GM13976 (cell line): ENCODE data around the gene EYS.

Source experiments
- DNase-seq: peaks from one replicate; pipeline ENCODE4 v3.0.0; 2012; ENCODE audit warnings: low spot score
- in situ Hi-C: fragments of 300-500 bp; cut with MboI; formaldehyde crosslinking; loops from one replicate; pipeline ENCODE4 v1.12.0; 2022; ENCODE audit warnings: low sequenced_read_pairs, mixed read lengths, inconsistent platforms; ENCODE audit not compliant: unreplicated experiment
- TF ChIP-seq, protein P1 (sequence below): IDR thresholded peaks from 2 replicates; pipeline ENCODE4 v1.5.1; 2012; ENCODE audit warnings: borderline replicate concordance, mild to moderate bottlenecking; ENCODE audit not compliant: insufficient read depth; ENCODE audit errors: extremely low read depth, missing control alignments, control extremely low read depth

The EYS gene

DNA sequence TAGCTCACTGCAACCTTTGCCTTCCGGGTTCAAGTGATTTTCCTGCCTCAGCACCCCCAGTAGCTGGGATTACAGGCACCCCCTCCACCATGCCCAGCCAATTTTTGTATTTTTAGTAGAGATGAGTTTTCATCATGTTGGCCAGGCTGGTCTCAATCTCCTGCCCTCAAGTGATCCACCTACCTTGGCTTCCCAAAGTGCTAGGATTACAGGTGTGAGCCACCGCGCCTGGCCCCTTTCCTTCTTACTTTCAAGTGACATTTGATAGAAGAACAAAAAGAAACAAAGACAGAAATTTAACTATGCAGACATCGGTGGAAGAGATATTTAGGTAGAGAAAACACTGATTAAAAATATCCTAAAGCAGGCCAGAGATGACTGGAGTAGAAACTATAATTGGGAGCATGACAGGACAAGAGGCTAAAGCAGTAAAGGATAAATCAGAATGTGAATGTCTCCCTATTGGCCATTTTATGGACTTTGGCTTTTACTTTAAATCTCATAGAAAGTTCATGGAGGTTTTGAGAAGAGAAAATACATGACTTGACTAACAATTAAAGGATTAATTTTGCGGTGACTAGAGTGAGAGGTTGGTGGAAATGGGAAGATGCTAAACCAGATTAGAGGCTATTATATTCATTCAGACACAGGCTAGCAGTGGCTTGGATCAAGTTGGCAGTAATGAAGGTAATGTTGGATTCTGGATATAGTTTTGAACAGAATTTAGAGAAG lies 2.2 kb upstream of the EYS start:
- no peak for DNase-seq
- in situ Hi-C loops, result no loop called here
- TF ChIP-seq, protein P1, sequence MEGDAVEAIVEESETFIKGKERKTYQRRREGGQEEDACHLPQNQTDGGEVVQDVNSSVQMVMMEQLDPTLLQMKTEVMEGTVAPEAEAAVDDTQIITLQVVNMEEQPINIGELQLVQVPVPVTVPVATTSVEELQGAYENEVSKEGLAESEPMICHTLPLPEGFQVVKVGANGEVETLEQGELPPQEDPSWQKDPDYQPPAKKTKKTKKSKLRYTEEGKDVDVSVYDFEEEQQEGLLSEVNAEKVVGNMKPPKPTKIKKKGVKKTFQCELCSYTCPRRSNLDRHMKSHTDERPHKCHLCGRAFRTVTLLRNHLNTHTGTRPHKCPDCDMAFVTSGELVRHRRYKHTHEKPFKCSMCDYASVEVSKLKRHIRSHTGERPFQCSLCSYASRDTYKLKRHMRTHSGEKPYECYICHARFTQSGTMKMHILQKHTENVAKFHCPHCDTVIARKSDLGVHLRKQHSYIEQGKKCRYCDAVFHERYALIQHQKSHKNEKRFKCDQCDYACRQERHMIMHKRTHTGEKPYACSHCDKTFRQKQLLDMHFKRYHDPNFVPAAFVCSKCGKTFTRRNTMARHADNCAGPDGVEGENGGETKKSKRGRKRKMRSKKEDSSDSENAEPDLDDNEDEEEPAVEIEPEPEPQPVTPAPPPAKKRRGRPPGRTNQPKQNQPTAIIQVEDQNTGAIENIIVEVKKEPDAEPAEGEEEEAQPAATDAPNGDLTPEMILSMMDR, result no peak

DNA sequence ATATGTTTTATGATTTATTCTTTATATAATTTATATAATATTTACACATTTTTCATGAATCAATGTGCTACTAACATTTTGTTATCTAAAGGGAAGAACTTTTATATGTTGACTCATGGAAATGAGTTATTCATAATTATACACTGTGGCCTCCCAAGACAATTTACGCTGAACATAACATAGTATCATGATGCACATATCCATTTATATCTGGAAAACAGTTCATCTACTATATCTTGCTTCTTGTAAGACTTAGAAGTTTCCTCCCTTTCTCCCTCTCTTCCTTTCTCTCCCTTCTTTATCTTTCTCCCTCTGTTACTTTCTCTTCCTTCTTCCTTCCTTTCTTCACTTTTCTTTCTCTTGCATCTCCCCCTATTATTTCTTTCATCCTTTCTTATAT lies 1.1 kb upstream of the EYS start:
- DNase-seq, result no peak
- in situ Hi-C loops, result no loop called here
- TF ChIP-seq, protein P1, result no peak

- DNase-seq, result no peak
- TF ChIP-seq, protein P1, result no peak
- in situ Hi-C loops, result no loop called here
Measured at GRCh38 chr6:65706436-65706835, 590 bp downstream of the EYS start.

DNA sequence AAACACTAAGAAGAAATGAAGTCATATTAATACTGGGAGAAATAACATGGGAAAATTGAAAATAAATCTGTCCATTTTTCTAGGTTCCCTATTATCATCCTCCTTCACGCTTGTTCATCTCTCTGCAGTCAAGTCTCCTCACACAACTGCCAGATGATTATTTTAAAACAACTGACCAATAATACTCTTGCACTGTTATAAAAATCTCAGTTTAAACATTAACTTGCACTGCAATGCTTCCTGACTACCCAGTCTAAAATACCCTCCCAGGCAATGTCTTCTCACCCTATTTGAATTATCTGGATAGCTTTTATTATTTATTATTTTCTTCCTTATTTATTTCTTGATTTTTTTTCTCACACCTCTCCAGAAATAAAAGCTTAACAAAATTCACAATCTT lies 5.7 kb downstream of the EYS start:
- no peak for DNase-seq
- TF ChIP-seq, protein P1, result no peak
- in situ Hi-C loops, result no loop called here

- TF ChIP-seq, protein P1, result no peak
- no peak for DNase-seq
- in situ Hi-C loops, result no loop called here
Measured at GRCh38 chr6:65700561-65700960, 6.5 kb downstream of the EYS start.

DNA sequence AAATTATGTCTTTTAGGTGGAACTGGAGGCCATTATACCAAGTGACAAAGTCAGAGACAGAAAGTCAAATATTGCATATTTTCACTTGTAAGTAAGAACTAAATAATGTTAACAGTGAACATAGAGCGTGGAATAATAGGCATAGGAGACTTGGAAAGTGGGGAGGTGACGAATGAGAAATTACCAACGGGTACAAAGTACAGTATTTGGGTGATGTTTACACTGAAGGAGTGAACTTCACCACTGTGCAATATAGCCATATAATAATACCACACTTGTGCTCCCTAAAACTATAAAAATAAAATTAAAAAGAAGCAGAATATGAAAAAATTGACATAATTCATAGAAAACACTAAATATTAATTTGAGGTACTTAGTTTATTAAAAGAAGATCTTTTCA lies 14.9 kb downstream of the EYS start:
- DNase-seq, result no peak
- TF ChIP-seq, protein P1, result no peak
- in situ Hi-C loops, result no loop called here
